NT2/D1 (cell line): ENCODE results near the gene NRF1.

Experiments used
- SUZ12 ChIP-seq: IDR thresholded peaks from 2 replicates; pipeline ENCODE4 v1.6.1; 2011; ENCODE audit not compliant: insufficient read length, insufficient read depth; ENCODE audit errors: extremely low read depth
- YY1 ChIP-seq: IDR thresholded peaks from 2 replicates; pipeline ENCODE4 v1.6.1; 2011; ENCODE audit not compliant: insufficient read length, insufficient read depth
- ZNF274 ChIP-seq: IDR thresholded peaks from 2 replicates; pipeline ENCODE4 v1.6.1; 2011; ENCODE audit warnings: mild to moderate bottlenecking, low read depth, low read length

- no peak for TF ChIP-seq SUZ12
- TF ChIP-seq ZNF274, result no peak
- TF ChIP-seq YY1, result no peak
Observed at GRCh38 chr7:129630341-129630740, 18.8 kb downstream of the NRF1 start.
